Endothelial cell (in vitro differentiated cells): Measurements from ENCODE around the gene INF2. TPM values are rescaled to one million over a fixed set of nuclear protein-coding genes. Genes with fewer than 3 reads are reported as not detected.

ENCODE experiments used
- DNase-seq: peaks from one replicate; pipeline ENCODE4 v3.0.0; 2021; ENCODE audit warnings: low spot score
- H3K27ac Mint-ChIP-seq: one replicate; pipeline ENCODE4 v1.8.0; 2021; ENCODE audit warnings: mixed read lengths, inconsistent platforms; ENCODE audit not compliant: unreplicated experiment
- H3K27me3 Mint-ChIP-seq: one replicate; pipeline ENCODE4 v1.8.0; 2021; ENCODE audit warnings: mild to moderate bottlenecking, moderate library complexity, mixed read lengths, inconsistent platforms; ENCODE audit not compliant: unreplicated experiment
- H3K36me3 Mint-ChIP-seq: one replicate; pipeline ENCODE4 v1.8.0; 2021; ENCODE audit warnings: mild to moderate bottlenecking, low read depth, mixed read lengths, inconsistent platforms; ENCODE audit not compliant: unreplicated experiment
- H3K4me1 Mint-ChIP-seq: one replicate; pipeline ENCODE4 v1.8.0; 2021; ENCODE audit warnings: mild to moderate bottlenecking, mixed read lengths, inconsistent platforms; ENCODE audit not compliant: unreplicated experiment
- H3K4me3 Mint-ChIP-seq: one replicate; pipeline ENCODE4 v1.8.0; 2021; ENCODE audit warnings: mild to moderate bottlenecking, mixed read lengths, inconsistent platforms; ENCODE audit not compliant: unreplicated experiment
- H3K9me3 Mint-ChIP-seq: one replicate; pipeline ENCODE4 v1.8.0; 2021; ENCODE audit warnings: mixed read lengths, inconsistent platforms; ENCODE audit not compliant: unreplicated experiment
- total RNA-seq: library from RNA; stranded (reverse); fragmentation: NEBNext Ultra II Directional; extraction: Animal tissue kit (Norgen Biotek cat#: 25700); gene quantifications from one replicate; pipeline ENCODE4 v1.2.1, GENCODE V29; 2021; ENCODE audit not compliant: unreplicated experiment
- TF ChIP-seq, protein P1 (sequence below): fragments of 200-600 bp; sonication (generic); IDR thresholded peaks from one replicate; pipeline ENCODE4 v1.5.0; 2021; ENCODE audit warnings: antibody characterized with exemption; ENCODE audit not compliant: unreplicated experiment

The INF2 gene
- total RNA-seq, 1 donor from 2014 or later: 97.2 TPM

DNA sequence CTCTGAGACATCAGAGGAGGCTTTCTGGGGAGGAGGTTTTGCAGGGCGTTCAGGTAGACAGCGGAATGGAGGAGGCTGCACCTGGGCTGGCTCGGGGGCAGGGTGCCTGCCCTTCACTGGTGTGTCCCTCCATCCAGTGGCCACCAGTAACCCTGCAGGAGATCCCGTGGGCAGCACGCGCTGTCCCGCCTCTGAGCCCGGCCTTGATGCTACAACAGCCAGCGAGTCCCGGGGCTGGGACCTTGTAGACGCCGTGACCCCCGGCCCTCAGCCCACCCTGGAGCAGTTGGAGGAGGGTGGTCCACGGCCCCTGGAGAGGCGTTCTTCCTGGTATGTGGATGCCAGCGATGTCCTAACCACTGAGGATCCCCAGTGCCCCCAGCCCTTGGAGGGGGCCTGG is 24.6 kb downstream of the INF2 start:
- Mint-ChIP-seq H3K9me3 (no peaks in the 10 kb centered on the region), H3K4me1 (no peaks in the 10 kb centered on the region), H3K4me3 (no peak overlapping the region), H3K36me3 (peaks cover 13% of the 10 kb centered on the region), H3K27ac (no peak overlapping the region), H3K27me3 (peaks cover 8% of the 10 kb centered on the region)
- no peak for DNase-seq
- TF ChIP-seq, protein P1, sequence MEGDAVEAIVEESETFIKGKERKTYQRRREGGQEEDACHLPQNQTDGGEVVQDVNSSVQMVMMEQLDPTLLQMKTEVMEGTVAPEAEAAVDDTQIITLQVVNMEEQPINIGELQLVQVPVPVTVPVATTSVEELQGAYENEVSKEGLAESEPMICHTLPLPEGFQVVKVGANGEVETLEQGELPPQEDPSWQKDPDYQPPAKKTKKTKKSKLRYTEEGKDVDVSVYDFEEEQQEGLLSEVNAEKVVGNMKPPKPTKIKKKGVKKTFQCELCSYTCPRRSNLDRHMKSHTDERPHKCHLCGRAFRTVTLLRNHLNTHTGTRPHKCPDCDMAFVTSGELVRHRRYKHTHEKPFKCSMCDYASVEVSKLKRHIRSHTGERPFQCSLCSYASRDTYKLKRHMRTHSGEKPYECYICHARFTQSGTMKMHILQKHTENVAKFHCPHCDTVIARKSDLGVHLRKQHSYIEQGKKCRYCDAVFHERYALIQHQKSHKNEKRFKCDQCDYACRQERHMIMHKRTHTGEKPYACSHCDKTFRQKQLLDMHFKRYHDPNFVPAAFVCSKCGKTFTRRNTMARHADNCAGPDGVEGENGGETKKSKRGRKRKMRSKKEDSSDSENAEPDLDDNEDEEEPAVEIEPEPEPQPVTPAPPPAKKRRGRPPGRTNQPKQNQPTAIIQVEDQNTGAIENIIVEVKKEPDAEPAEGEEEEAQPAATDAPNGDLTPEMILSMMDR: no peak

DNA sequence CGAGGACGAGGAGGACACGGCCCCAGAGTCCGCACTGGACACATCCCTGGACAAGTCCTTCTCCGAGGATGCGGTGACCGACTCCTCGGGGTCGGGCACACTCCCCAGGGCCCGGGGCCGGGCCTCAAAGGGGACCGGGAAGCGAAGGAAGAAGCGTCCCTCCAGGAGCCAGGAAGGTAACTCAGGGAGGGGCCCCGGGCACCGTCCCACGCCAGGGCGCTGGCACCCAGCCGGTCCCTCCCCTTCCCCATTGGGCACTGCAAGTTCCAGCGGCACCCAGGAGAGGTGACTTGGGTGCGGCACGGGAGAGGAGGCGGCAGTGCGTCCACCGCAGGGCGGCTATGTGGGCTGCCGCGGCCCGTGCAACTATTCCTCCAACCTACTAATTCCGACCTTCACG is 25.3 kb downstream of the INF2 start:
- Mint-ChIP-seq H3K36me3 (peaks cover 15% of the 10 kb centered on the region), H3K9me3 (no peaks in the 10 kb centered on the region), H3K27ac (no peak overlapping the region), H3K4me1 (no peaks in the 10 kb centered on the region), H3K27me3 (peaks cover 10% of the 10 kb centered on the region), H3K4me3 (no peak overlapping the region)
- TF ChIP-seq, protein P1: no peak
- no peak for DNase-seq

DNA sequence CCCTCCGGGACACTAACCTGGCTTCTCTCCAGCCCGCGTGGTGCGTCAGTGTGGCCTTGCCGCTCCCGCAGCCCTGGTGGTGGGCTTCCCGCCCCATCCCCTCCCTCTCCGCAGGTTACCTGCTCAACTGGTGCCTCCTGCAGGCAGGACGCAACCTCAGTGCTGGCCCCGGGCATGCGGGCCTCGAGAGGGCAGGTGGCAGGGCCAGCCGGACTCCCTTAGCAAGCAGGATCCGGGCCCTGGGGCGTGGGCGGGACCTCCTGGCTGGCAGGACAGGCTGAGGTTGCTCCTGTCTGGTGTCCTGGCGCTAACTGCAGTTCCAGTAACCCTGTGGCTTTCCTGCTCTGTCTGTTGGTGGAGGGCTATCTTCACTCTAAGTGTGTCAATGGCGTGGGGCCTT is 26.0 kb downstream of the INF2 start:
- H3K4me1 Mint-ChIP-seq: no peaks in the 10 kb centered on the region
- peaks cover 10% of the 10 kb centered on the region for H3K27me3 Mint-ChIP-seq
- no peak overlapping the region for H3K27ac Mint-ChIP-seq
- peaks cover 17% of the 10 kb centered on the region for H3K36me3 Mint-ChIP-seq
- H3K9me3 Mint-ChIP-seq: no peaks in the 10 kb centered on the region
- TF ChIP-seq, protein P1: no peak
- peak overlapping the region; percentile 18 for H3K4me3 Mint-ChIP-seq
- DNase-seq: no peak

DNA sequence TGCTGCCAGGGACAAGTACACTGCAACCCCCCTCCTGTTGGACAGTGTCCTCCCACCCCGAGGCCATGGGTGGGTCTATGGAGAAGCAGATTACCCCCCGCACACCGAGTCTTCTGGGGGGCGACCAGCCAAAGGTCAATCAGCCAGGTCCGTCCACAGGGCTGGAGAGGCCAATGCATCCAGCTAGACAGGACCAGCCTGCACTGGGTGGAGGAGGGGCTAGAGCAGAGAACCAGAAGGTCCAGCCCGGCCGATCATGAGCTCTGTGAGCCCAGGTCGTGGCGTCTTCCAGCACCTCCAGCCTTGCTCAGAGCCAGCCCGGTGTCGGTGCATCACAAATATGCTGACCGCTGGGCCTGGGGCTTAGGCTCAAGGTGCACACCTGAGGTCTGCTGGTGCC is 26.5 kb downstream of the INF2 start:
- H3K27me3 Mint-ChIP-seq: peaks cover 10% of the 10 kb centered on the region
- H3K4me3 Mint-ChIP-seq: peak overlapping the region; percentile 18
- no peaks in the 10 kb centered on the region for H3K9me3 Mint-ChIP-seq
- H3K4me1 Mint-ChIP-seq: no peaks in the 10 kb centered on the region
- no peak for DNase-seq
- H3K36me3 Mint-ChIP-seq: peaks cover 16% of the 10 kb centered on the region
- TF ChIP-seq, protein P1: no peak
- no peak overlapping the region for H3K27ac Mint-ChIP-seq

DNA sequence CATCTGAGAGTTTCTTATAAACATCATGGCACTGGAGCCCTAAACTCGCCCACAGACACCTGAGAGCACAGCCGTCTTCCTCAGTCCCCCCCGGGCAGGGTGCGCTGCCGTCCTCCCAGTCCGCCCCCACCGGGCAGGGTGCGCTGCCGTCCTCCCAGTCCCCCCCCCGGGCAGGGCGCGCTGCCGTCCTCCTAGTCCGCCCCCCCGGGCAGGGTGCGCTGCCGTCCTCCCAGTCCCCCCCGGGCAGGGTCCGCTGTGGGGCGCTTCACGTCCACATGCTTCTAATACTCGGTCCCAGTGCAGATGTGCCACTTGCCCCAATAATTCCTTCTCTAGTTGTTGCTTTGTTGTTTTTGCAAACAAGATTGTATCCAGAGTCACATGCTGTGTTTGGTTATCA is 27.7 kb downstream of the INF2 start:
- H3K4me1 Mint-ChIP-seq: no peaks in the 10 kb centered on the region
- peaks cover 15% of the 10 kb centered on the region for H3K27me3 Mint-ChIP-seq
- DNase-seq: no peak
- H3K4me3 Mint-ChIP-seq: peak overlapping the region; percentile 49
- H3K9me3 Mint-ChIP-seq: no peaks in the 10 kb centered on the region
- TF ChIP-seq, protein P1: no peak
- peaks cover 20% of the 10 kb centered on the region for H3K36me3 Mint-ChIP-seq
- H3K27ac Mint-ChIP-seq: peak overlapping the region; percentile 34
